Measurements from ENCODE around the gene OR4F6.
A peak's percentile ranks its signal among the peaks of the same experiment; 100 is the strongest.

OR4F6 gene

DNA sequence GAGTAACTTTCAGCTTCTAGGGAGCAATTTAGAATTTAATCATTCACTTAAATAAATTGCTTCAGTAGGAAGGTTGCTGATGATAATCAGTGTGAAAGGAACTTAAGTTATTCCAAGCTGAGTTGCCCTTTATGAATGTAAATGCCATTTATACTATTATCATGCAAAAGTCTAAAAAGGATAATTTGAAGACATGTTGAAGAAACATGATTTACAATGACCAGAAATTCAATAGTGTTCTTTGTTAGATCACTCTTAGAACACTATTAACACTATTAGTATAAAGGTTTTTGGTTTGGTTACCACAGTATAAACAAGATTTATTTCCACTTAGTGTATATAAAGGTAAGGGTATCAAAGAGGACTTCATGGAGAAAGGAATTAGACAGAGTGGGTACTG is 1.6 kb downstream of the OR4F6 start:
- DNase-seq (ENCODE audit: low spot score): no peak

DNA sequence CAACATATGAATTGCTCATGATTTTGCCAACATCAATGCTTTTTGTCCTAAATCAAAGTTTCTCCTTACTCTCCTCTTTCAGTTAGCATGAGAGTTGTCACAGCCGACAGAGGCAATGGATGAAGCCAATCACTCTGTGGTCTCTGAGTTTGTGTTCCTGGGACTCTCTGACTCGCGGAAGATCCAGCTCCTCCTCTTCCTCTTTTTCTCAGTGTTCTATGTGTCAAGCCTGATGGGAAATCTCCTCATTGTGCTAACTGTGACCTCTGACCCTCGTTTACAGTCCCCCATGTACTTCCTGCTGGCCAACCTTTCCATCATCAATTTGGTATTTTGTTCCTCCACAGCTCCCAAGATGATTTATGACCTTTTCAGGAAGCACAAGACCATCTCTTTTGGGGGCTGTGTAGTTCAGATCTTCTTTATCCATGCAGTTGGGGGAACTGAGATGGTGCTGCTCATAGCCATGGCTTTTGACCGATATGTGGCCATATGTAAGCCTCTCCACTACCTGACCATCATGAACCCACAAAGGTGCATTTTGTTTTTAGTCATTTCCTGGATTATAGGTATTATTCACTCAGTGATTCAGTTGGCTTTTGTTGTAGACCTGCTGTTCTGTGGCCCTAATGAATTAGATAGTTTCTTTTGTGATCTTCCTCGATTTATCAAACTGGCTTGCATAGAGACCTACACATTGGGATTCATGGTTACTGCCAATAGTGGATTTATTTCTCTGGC is 2.5 kb downstream of the OR4F6 start:
- DNase-seq (ENCODE audit: low spot score): no peak

DNA sequence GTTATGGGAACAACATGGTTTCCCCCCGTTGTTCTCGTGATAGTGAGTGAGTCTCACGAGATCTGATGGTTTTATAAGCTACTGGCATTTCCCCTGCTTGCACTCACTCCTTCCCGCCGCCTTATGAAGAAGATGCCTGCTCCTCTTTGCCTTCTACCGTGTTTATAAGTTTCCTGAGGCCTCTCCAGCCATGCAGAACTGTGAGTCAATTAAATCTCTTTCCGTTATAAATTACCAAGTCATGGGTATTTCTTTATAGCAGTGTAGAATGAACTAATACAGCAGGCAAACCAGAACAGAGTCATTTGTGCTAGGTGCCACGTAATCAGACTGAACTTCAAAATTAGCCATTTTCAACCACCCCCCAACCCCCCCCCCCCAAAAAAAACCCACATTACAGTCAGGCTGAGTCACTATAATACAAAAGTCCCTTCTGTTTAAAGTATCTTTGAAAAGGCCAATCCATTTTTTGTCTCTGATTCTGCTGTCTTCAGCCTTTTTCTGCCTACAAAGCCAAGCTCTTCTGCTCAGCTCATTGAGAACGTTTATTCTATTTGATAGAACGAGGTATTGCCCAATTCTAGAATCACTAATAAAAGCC is 4.1 kb downstream of the OR4F6 start:
- peak; percentile 6 for DNase-seq (ENCODE audit: low spot score)

DNA sequence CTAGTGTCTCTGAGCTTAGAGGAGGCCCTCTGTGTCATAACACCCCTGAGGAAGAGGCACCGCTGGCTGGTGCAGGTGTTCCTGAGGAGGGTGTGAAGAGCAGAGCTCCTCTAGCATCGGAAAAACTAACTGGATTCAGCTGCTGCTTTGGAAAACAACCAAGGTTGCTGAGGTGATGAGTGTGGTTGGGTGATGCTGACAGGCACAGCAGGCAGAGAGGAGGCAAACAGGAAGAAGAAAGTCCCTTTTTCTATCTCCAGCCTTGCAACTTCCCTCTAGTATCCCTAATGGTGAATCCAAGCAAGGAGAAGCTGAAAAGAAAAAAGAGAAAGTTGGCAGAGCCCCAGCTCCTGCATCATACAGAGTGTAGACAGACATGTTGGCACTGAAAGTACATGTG is 4.9 kb downstream of the OR4F6 start:
- DNase-seq (ENCODE audit: low spot score): peak; percentile 21

DNA sequence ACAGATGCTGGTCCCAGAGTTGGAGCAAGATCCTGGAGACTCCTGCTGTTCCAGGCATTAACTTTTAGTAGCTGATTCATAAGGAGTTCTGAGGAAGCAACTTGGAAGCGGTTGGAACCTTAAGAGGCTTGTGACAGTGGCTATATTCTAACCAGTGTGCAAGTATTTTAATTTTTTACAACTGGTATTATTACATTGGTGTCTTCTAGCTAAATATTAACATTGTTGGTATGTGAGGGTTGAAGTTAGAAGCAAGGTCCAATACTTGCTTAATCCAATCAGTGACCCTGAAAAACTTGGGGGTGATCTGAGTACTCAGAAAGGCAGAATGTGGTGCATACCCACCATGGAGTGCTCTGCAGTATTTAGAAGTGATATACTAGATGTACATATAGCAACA is 7.1 kb downstream of the OR4F6 start:
- no peak for DNase-seq (ENCODE audit: low spot score)

DNA sequence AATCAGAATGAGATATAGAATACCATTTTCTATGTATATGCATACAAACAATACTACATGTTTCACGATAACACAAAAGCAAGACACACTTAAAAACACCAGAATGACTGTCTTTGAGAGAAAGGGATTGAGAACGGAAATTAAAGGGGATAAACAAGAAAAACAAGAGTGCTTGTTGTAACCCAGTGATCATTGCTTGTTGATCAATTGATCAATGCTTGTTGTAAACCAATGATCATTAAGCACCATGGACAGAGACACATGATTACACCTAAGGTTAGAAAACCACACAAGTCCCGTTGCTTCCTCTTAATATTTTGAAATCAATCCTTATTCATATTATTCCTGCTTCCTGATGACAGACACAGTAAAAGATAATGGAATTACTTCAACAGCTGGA is 7.6 kb downstream of the OR4F6 start:
- no peak for DNase-seq (ENCODE audit: low spot score)

DNA sequence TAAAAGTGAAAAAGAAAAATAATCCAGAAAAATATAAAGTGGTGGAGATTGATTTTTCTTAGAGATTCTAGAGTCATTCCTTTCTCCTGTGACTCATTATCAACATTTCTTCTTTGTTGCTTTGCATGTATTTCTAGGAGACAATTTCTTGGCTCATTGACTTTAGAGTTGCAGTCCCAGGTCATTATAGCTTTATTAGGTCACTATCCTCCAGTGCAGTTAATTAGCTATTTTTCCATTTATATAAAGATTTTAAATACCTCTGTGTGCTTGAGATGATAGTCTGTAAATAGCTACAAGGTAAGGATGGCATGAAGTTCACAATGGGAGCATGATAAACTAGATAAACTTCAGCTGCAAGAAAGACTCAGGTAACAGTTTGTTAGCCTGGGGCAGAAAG is 8.6 kb downstream of the OR4F6 start, which contains the start of gene OR4F15:
OR4F15 (plus strand) TSS at position 301 of the 400 bp plus-strand sequence. CDS start 5,985 bp downstream, outside the sequence.
- DNase-seq (ENCODE audit: low spot score): no peak

DNA sequence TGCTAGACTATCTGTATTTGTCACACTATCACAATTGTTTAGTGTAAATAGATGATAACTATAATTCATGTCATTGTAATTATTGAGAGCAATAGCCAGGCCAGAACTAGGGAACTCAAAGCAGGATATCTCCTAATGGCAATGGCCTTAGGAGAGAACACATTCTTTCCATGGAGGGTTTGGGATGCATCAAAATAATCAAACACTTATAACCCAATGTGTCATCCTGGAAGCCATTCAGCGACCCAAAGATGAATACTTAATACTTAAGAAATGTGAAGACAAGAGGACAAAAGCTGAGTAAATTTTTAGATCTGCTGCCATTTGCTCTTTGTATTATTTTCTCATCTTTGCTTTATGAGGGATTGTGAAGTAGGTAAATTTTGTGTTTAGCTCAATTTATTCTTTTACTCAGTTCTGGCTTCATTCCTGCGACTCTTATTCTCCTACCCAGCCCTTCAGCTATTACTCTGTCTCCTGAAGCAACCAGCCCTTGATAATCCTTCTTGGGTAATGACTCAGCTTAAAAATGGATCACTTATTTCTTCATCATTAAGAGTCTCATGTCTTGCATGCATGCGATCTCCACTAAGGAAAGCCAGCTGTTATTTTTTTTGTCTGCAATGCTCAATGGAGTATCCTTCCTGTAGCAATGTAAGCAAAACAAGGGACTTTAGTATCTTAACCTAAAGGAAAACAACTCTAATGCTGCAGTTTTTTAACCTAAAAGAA is 10.7 kb downstream of the OR4F6 start:
- DNase-seq (ENCODE audit: low spot score): peak; percentile 42

DNA sequence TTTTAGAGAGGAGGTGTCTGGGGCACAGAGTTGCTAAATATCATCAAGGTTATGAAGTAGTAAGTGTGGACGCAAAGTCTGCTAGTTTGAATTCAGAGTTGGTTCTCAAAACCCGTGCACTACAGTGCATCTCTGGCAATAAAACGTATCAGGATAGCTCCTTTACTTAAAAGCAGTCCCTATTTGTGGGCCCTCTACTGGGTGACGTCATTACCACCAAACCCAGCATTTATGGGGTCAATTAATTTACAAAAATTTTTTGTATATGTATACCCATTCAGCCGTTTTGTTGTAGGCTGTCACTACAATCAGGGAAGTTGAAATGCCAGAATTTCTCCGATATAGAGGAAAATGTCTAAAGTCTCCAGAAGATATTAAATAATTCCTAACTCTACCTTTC is 17.5 kb downstream of the OR4F6 start:
- no peak for DNase-seq (ENCODE audit: low spot score)

DNA sequence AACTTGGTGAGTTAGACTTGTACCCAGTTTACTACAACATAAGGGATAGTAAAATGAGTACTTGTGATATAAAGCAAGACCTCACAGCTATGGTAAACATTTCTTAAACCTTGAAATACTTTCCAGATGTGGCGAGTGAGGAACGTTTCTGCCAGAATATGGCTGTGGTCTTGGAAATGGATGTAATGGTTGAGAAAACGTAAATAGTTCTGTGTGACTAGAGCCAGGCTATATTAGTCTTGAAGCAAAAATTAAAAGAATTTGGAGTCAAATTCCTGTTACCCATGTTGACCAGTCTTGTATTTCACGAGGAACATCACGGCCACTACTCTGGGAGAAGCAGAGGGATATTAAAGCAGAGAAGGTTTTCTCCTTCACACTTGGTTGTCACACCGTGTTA is 23.9 kb downstream of the OR4F6 start:
- peak; percentile 54 for DNase-seq (ENCODE audit: low spot score)

DNA sequence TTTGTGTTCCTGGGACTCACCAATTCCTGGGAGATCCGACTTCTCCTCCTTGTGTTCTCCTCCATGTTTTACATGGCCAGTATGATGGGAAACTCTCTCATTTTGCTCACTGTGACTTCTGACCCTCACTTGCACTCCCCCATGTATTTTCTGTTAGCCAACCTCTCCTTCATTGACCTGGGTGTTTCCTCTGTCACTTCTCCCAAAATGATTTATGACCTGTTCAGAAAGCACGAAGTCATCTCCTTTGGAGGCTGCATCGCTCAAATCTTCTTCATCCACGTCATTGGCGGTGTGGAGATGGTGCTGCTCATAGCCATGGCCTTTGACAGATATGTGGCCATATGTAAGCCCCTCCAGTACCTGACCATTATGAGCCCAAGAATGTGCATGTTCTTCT is 25.5 kb downstream of the OR4F6 start:
- no peak for DNase-seq (ENCODE audit: low spot score)

DNA sequence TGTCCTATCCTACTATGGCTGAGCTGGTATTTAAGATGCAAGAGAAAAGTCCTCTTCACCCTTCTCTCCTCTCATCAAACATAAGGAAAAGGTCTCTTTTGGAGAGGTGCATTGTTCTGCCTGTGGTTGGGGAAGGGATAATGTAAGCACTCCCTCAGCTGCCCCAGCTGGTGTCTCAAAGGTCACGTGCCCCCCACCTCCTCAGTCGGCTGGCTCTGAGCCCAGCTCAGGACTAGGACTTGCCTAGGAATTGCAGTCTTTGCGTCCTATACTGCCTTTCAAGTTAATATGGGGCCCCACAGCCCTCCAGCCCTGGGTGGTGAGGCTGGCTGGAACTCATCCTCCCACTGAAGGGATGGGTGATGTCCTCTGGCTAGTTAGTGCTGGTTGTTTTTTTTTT is 38.3 kb downstream of the OR4F6 start:
- no peak for DNase-seq (ENCODE audit: low spot score)

DNA sequence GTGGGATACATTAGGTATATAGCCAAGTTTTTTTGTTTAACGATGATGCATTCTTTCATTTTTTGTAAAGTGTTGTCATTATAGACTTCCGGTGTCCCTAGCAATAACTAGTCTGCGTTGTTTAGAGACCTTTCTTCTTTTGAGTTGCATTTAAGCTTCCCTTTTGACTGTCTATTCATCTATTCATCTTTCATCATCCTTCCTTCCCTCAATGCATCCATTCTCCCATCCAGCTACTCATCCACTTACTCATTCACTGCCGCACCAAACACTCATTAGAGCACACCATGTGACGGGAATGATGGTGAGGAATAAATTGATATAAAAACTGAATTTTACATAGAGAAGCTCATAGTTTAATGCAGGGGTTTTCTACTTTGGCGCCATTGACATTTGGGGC is 41.6 kb downstream of the OR4F6 start:
- DNase-seq (ENCODE audit: low spot score): no peak

DNA sequence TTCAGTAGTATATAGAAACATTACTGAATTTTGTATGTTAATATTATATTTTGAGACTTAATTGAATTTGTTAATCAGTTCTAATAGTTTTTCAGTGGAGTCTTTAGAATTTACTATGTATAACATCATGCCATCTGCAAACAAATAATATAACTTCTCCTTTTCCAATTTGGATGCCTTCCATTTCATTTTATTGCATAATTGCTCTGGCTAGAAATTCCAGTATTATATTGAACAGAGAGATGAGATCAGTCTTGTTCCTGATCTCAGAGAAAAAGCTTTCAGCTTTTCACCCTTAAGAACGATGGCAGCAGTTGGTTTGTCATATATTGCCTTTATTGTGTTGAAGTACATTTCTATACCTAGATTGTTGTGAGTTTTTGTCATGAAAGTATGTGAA is 49.0 kb downstream of the OR4F6 start:
- DNase-seq (ENCODE audit: low spot score): no peak

Data from AG08396 (cell line).